NCI-H2029 (cell line): Measurements from ENCODE around the gene DOHH.
"Not testable (repeated sequence)": the region's sequence is repeated elsewhere in the genome, so short reads cannot be mapped to it uniquely, and the experiment has no call there.

Experiments
- DNase-seq: peaks from one replicate; lab custom pipeline; 2025; lab: John Stamatoyannopoulos, UW

DOHH gene

DNA sequence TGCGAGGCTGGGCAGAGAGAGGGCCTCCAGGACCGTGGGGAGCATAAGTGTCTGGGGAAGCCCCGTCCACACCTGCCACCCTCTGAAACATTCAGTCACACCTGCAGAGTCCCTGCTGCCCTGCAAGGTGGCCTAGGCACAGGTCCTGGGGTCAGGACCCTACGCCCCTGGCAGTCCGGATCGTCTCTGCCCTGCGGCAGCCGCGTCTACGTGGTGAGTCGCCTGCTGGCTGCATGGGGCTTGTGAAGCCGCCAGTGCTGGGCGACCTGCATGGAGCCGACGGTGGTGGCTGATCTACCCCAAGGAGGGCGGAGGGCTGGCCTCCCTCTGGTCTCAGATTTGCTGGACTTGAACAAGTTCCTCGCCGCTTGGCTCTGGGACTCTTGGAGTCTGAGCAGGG, 18.7 kb upstream of the DOHH start:
- no peak for DNase-seq

DNA sequence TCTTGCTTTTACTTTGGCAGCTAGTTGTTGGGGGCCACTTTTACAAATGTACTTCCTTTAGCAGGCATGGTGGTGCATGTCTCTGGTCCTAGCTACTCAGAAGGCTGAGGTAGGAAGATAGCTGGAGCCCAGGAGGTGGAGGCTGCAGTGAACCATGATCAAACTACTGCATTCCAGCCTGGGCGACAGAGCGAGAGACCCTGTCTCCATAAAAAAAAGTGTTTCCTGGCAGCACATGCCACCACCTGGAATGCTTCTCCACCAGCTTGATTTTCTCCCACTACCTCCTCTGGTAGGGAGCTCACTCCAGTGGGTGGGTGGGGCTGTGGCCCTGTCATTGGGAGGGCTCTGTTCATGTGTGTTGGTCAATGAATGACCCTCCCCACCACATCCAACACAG, 18.2 kb upstream of the DOHH start:
- DNase-seq: no peak

DNA sequence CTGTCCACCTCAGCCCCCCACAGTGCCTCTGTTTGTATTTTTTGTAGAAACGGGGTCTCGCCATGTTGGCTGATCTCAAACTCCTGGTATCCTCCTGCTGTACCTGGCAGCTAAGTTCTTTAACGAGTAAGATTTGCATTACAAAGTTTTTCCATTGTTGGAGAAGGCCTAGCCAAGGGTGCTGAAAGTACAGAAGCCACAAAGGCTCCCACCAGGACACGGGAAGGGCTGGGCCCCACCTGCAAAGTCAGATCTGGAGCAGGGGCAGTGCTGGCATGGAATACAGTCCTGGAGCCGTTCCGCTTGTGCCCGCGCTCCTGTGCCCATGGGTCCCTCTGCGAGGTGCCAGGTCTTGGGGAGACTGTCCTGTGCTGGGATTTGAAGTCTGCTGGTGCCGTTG, 17.8 kb upstream of the DOHH start:
- DNase-seq: no peak

DNA sequence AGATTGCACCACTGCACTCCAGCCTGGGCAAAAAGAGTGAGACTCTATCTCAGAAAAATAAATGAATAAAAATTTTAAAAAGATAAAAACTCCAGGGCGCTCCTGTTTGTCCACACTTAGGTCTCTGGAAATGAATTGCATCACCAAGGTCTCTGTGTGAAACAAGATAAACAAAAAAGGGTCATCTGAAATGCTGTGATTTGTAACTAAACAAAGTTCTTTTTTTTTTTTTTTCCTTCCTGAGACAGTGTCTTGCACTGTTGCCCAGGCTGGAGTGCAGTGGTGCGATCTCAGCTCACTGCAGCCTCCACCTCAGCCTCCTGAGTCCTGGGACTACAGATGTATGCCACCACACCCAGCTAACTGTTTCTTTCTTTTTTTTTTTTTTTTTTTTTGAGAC, 17.2 kb upstream of the DOHH start:
- no peak for DNase-seq

DNA sequence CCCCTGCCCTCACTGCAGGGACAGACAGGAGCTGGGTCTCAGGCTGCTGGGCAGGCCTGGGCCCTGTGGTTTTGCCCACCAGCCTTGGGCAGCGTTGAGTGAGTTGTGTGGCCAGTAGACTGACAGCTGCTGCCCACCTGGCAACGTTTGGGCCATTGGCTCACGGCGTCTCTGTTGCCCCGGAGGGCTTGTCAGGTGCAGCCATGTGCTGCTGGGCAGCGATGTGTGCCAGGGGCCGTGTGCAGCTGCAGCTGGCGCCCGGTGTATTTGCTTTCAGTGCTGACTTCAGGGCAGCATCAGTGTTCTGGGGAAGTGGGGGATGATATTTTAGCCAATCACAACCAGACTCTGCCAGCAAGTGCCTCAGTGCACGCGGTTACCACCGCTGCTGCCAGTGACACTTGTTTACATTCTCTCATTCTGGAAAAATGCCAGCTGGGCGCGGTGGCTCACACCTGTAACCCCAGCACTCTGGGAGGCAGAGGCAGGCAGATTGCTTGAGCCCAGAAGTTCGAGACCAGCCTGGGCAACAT, 16.3 kb upstream of the DOHH start:
- DNase-seq: peak; percentile 98

GRCh38 chr19:3515891-3516422, 15.5 kb upstream of the DOHH start:
- no peak for DNase-seq

DNA sequence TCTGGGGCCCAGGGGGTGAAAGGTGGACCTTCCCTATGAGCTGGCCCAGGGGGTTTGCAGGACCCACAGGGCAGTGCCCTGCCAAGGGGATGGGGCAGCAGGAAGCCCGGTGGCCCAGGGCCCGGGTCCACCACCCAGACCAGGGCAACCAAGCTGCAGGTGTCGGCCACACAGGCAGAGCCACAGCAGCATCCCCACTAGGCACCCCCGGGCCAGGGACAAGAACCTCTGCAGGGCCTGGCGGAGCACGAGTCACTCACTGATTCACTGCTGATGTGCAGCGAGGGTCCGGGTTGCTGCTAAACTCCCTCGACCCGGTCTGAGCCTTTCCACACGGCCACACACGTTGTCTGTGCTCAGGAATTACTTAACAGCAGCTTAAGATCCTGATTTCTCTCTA, 14.5 kb upstream of the DOHH start:
- no peak for DNase-seq

DNA sequence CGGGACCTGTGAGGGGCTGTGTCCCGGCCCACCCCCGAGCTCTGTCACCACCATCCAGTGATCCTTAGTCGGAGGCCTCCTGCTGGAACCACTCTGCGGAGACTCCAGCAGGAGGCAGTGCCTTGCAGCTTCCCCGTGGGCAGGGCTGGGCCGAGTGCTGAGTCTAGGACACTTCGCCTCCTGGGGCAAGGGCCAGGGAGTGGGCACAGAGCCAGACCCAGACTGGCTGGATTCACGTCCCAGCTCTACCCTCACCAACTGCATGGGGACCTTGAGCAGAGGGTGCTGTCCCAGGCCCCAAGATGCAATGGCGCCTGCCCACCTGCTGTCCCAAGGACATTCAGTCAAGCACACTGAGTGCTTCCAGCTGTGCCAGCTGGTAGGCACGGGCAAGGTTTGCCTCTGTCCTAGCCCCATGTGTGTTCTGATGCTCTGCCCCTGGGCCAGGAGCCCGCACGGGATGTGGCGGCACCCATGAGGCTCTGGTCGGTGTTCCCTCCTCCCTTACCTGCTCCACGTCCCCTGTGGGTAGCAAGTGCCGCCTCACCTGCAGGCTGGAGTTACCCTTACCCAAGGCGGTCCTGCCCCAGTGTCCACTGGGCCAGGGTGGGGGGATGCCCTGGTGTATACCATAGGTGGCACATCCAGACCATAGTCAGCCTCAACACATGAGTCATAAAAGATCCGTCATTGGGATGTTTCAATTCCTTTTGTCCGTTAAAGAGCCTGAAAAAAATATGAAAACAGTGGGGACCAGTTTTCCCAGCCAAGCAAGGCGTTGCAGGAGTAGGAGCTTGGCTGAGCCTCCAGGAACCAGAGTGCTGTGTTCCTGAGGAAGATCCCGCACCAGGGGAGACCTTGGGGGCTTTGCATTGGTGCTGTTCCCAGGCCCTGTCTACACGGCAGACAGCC, 13.0 kb upstream of the DOHH start:
- no peak for DNase-seq

GRCh38 chr19:3512562-3513228, 12.2 kb upstream of the DOHH start:
- DNase-seq: no peak

GRCh38 chr19:3511506-3512251, 11.2 kb upstream of the DOHH start:
- DNase-seq: no peak

DNA sequence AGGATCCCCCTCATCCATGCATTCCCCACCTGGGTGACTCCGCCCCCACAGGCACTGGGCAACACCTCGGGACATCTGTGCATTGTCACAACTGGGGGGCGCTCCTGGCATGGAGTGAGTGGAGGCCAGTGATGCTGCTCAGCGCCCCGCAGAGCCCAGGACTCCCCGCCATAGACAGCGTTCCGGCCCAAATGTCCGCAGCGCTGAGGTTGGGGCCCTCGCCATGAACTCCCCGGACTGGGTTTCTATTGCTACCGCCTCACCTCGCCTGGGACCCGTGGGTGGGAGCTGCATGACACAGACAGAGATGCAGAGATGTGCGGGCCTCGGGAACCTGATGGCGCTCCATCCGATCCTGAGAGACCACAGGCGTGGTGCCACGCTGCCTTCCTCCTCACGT, 10.3 kb upstream of the DOHH start:
- no peak for DNase-seq

DNA sequence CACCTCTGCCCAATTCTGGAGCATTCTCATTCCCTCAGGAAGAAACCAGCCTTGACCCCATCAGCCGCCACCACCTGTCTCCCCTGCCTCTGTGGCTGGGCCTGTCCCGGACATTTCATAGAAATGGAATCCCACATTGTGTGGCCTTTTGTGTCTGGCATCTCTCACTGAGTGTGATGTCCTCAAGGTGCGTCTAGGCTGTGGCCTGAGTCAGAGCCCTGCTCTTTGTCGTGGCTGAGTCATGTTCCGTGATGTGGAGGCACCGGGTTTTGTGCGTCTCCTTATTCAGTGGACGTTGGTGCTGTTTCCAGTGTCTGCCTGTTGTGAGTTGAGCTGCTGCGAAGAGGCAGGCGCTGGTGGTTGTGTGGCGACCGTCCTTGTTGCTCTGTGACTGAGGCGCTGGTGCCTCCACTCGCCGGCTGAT, 9.1 kb upstream of the DOHH start:
- no peak for DNase-seq

DNA sequence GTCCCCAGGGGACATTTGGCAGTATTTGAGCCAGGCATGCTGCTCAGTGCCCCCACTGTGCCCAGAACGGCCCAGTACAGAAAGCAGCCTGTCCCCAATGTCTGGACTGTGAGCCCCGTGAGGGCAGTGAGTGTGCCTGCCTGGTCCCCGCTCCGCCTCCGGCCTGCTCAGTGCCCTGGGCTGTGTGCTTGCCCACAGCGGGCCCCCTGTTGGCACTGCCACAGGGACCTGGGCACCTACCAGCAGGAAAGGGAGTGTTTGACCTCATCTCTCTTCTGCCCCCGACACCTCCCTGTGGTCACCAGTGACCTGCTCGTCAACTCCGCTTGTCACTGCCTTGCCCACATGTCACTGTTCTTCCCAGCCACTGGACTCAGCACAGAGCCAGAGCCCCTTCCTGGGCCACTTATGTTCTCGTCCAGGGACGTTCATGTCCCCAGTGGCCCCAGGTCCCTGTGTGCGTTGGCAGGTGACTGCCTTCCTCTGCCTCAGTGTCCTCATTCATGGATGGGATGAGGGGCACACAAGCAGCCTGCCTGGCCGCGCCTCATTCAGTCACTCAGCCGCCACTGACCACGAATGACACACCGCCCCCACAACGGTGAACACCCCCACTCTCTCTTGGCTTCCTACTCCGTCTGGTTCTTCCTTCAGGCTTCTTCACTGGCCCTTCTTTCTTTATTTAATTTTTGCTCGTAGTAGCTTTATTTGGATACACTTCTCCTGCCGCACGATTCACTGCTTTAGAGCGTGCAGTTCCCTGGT, 8.5 kb upstream of the DOHH start:
- no peak for DNase-seq

GRCh38 chr19:3508121-3508661, 7.7 kb upstream of the DOHH start:
- DNase-seq: not testable (repeated sequence)

DNA sequence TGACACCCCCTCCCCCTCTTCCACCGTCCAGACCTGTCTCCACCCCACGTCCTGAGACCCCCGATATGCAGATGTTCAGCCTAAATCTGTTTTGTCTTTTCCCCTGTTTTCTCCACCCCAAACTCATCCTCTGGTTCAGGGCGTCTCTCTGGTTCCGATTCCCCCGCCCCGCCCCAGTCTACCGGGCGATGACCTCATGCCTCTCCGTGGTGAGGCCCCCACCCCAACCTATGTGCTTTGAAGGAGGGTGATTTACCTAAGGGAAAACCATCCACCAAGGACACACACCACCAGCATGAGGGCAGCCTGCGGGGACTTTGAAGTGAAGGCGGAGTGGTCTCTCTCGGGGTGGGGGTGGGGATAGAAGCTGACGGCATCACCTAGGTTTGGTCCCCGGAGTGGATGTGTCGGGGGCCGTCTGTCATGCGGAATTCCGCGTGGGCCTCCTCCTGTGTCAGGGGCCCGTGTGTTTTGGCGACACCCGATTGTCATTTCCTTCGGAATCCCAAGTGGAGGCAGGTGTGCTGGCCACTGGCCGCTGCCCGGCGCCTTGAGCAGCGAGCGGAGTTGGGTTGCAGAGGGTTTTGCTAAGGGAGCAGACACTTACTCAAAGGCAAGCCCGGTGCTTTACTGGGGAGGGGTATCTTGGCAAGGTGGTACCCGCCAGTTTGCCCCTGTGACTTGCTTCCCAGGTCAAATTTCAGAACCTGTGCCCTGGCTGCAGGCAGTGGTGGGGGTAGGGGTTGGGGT, 7.1 kb upstream of the DOHH start:
- peak; percentile 39 for DNase-seq

DNA sequence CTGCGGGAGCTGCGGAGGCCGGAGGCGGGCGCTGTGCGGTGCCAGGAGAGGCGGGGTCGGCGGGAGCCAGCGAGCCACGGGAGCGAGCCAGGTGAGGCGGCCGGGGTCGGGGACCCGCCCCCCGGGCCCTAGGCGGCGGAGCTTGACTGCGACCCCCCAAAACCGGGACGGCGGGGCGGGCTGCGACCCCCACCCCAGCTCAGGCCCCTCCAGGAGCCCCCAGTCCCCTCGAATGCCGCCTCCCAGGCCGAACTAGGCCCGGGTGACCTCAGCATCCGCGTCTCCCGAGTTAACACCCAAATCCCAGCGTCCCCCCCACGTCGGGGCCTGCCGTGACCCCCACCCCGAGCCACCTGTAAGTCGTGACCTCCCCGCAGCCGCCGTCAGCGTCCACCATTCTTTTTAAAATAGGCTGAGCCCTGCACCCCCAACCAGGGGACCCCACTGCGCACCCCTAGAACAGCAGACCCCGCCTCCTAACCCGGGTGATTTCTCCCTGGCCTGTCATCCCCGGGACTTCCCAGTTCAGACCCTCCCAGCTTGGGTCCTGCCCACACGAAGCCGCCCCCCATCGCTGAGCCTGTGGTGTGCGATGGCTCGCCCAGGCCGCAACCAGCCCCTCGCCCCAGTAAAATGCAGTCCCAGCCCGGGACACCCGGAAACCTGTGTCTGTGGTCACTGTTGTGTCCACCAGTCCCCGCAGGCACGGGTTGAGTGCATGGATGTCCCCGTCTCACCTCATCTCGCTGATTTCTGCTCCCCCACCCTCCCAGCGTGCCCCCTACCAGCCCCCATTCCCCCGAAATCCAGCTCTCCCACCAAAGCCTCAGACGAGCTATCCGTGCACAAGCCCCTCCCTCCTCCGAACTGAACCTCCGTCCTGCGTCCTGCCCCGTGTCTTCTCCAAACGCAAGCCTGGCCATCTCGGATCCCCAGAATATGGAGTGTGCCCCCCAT, 6.2 kb upstream of the DOHH start:
- no peak for DNase-seq

DNA sequence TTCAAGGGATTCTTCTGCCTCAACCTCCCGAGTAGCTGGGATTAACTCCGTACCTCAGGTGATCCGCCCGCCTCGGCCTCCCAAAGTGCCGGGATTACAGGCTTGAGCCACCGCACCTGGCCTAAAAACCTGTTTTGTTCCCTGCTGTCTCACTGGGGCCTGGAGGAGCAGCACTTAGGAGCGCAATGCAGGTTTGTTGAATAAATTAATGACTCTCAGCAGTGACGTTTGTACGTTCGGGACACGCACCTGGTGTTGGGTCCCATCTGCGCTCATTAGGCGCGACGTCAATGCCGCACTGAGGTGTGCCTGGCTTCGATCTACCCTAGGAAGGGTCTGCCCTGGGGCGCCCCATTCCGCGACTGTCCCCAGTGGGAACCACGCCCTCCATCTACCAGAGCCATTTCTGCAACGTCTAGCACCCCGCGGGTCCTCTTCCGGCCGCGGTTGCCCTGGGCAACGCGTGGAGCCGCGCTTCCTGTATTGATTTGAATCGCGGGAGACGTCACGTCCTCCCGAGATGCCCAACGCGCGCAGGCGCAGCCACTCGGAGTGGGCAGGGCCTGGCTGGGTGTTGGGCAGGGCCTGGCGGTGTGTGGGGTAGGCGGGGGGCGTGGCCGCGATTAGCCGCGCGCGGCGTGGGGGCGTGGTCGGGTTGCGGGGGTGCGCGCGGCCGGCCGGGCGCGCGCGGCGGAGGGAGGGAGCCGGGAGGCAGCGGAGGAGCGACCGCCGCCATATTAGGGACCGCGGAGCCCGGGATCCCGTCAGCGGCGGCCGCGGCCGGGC, 5.3 kb upstream of the DOHH start, which contains the start of gene FZR1:
TSS of gene FZR1 (plus strand) at position 714 of the 786 bp plus-strand sequence. CDS start 16,679 bp downstream, outside the sequence.
- DNase-seq: peak; percentile 98

- no peak for DNase-seq
Measured at GRCh38 chr19:3504735-3505134, 4.3 kb upstream of the DOHH start.
